Measurements from ENCODE around the gene CCDC188. TPM values are rescaled to one million over a fixed set of nuclear protein-coding genes. Genes with fewer than 3 reads are reported as not detected.
A peak's percentile ranks its signal among the peaks of the same experiment; 100 is the strongest.

The CCDC188 gene
- total RNA-seq, 2 experiments from 2014 or later = not detected

- TF ChIP-seq, protein P1, sequence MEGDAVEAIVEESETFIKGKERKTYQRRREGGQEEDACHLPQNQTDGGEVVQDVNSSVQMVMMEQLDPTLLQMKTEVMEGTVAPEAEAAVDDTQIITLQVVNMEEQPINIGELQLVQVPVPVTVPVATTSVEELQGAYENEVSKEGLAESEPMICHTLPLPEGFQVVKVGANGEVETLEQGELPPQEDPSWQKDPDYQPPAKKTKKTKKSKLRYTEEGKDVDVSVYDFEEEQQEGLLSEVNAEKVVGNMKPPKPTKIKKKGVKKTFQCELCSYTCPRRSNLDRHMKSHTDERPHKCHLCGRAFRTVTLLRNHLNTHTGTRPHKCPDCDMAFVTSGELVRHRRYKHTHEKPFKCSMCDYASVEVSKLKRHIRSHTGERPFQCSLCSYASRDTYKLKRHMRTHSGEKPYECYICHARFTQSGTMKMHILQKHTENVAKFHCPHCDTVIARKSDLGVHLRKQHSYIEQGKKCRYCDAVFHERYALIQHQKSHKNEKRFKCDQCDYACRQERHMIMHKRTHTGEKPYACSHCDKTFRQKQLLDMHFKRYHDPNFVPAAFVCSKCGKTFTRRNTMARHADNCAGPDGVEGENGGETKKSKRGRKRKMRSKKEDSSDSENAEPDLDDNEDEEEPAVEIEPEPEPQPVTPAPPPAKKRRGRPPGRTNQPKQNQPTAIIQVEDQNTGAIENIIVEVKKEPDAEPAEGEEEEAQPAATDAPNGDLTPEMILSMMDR (IDR thresholded peaks at IDR 0.05) = no peak
- H3K27me3 ChIP-seq (ENCODE audit: control insufficient read depth in 1 of 2, insufficient read depth in 2 of 2, low read length in 2 of 2) = no peaks in the 10 kb centered on the region
- H3K9me3 ChIP-seq (ENCODE audit: control insufficient read depth in 1 of 2, insufficient read depth in 1 of 2, low read length in 2 of 2) = no peaks in the 10 kb centered on the region
- no peak overlapping the region for H3K27ac ChIP-seq (ENCODE audit: low read depth in 1 of 2, low read length in 2 of 2)
- intact Hi-C loops (cut with DNase I, micrococcal nuclease) = no loop called here
- H3K4me3 ChIP-seq (ENCODE audit: low read length) = no peak overlapping the region
- ChIA-PET CTCF (interaction anchor here (0.6 to 1.3 kb wide), 2 partner anchors 24 to 164 kb away, joined by 3 read pairs; no protein-coding TSS in a partner anchor), POLR2A (no interaction called here)
- DNase-seq (no peak), ATAC-seq (ENCODE audit: poor library complexity) (no peak)
- H3K36me3 Mint-ChIP-seq (ENCODE audit: low read depth) = peaks cover 3% of the 10 kb centered on the region
- H3K4me1 Mint-ChIP-seq (ENCODE audit: low read depth) = peaks cover 33% of the 10 kb centered on the region
- H3K9me3 Mint-ChIP-seq = no peaks in the 10 kb centered on the region
- H3K4me1 ChIP-seq (ENCODE audit: insufficient read depth, low read length) = peaks cover 56% of the 10 kb centered on the region
- no peak overlapping the region for H3K27ac Mint-ChIP-seq
- H3K36me3 ChIP-seq (ENCODE audit: insufficient read depth, low read length) = peaks cover 7% of the 10 kb centered on the region
- no peaks in the 10 kb centered on the region for H3K27me3 Mint-ChIP-seq
- peak overlapping the region; percentile 25 for H3K4me3 Mint-ChIP-seq
Observed at GRCh38 chr22:20135265-20135664, 15.6 kb downstream of the CCDC188 start.

DNA sequence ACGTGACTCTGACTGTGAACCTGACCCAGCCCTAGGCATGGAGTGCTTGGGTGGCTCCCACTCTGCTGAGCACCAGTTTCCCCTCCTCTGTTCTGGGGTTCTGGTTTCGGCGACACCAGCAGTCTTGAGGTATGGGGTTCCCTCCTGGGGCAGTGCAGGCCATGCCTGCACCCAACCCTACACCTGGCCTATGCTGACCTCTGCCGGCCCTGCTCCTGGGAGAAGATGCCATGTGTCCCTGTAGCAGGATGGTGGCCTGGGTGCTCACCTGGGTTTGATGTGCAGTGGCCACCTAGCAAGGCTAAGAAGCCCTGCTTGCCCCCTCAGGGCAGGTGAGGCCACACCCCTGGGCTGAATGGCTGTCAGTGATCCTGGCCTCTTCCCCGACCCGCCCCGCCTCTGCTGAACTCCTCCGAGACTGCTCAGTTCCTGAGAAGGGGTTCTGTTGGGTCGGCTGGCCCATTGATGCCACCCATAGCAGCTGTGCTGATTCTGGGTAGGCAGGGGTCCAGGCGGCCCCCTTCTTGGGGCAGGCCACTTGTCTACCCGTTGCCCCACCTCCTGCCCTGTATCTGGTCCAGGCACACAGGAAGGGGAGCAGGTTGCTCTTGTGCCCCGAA is 16.8 kb downstream of the CCDC188 start:
- intact Hi-C loops (cut with DNase I, micrococcal nuclease) = loop anchor here in 1 of 2 experiments (5.0 kb wide), 1 partner anchor 73 kb away; no protein-coding TSS in a partner anchor
- Histone ChIP-seq H3K27ac (ENCODE audit: low read depth in 1 of 2, low read length in 2 of 2) (no peak overlapping the region), H3K27me3 (ENCODE audit: control insufficient read depth in 1 of 2, insufficient read depth in 2 of 2, low read length in 2 of 2) (no peaks in the 10 kb centered on the region), H3K9me3 (ENCODE audit: control insufficient read depth in 1 of 2, insufficient read depth in 1 of 2, low read length in 2 of 2) (no peaks in the 10 kb centered on the region), H3K4me3 (ENCODE audit: low read length) (no peak overlapping the region), H3K36me3 (ENCODE audit: insufficient read depth, low read length) (no peaks in the 10 kb centered on the region), H3K4me1 (ENCODE audit: insufficient read depth, low read length) (peaks cover 67% of the 10 kb centered on the region)
- POLR2A ChIA-PET = no interaction called here
- TF ChIP-seq, protein P1 (IDR thresholded peaks at IDR 0.05) = no peak
- H3K36me3 Mint-ChIP-seq (ENCODE audit: low read depth) = no peaks in the 10 kb centered on the region
- H3K9me3 Mint-ChIP-seq = no peaks in the 10 kb centered on the region
- H3K27me3 Mint-ChIP-seq = no peaks in the 10 kb centered on the region
- ATAC-seq (ENCODE audit: poor library complexity) (no peak), DNase-seq (no peak)
- CTCF ChIA-PET = no interaction called here
- H3K4me3 Mint-ChIP-seq = peak overlapping the region; percentile 86
- H3K4me1 Mint-ChIP-seq (ENCODE audit: low read depth) = peaks cover 41% of the 10 kb centered on the region
- H3K27ac Mint-ChIP-seq = no peak overlapping the region

DNA sequence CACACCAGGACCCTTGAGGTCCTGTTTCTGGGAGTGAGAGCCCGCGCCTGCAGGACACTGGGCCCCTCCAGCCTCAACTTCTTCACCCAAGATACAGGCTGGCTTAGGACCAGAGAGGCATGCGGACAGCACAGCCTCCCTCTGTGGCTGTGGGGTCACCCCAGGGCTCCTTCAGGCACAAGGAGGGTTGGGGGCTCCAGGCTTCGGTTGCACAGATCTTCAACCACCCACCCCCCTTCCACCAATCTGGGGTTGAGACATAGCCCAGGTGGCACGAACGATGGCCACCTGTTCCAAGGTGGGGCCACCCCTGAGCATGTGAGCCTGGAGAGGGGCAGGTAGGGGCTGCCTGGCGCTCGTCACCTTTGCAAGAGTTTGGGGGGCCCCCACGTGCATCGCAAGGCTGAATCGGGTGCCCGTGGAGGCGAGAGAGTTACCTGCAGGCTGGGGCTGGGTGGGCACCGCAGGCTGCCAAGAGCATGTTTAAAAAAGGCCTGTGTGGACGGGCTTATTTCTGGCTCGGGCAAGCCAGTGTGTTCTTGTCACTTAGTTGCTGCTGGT is 18.1 kb downstream of the CCDC188 start:
- DNase-seq = no peak
- intact Hi-C loops (cut with DNase I, micrococcal nuclease) = loop anchor here in 1 of 2 experiments (5.0 kb wide), 1 partner anchor 75 kb away; no protein-coding TSS in a partner anchor
- Mint-ChIP-seq H3K4me3 (peak overlapping the region; percentile 86), H3K36me3 (ENCODE audit: low read depth) (peaks cover 5% of the 10 kb centered on the region), H3K27ac (peak overlapping the region; percentile 51), H3K9me3 (no peaks in the 10 kb centered on the region), H3K4me1 (ENCODE audit: low read depth) (peaks cover 37% of the 10 kb centered on the region), H3K27me3 (no peaks in the 10 kb centered on the region)
- CTCF ChIA-PET = no interaction called here
- Histone ChIP-seq H3K4me1 (ENCODE audit: insufficient read depth, low read length) (peaks cover 65% of the 10 kb centered on the region), H3K9me3 (ENCODE audit: control insufficient read depth in 1 of 2, insufficient read depth in 1 of 2, low read length in 2 of 2) (no peaks in the 10 kb centered on the region), H3K27me3 (ENCODE audit: control insufficient read depth in 1 of 2, insufficient read depth in 2 of 2, low read length in 2 of 2) (no peaks in the 10 kb centered on the region), H3K4me3 (ENCODE audit: low read length) (peak overlapping the region; percentile 68), H3K36me3 (ENCODE audit: insufficient read depth, low read length) (no peaks in the 10 kb centered on the region), H3K27ac (ENCODE audit: low read depth in 1 of 2, low read length in 2 of 2) (no peak overlapping the region)
- no peak for ATAC-seq (ENCODE audit: poor library complexity)
- TF ChIP-seq, protein P1 (IDR thresholded peaks at IDR 0.05) = no peak
- POLR2A ChIA-PET = no interaction called here

Measured in CD4-positive, alpha-beta T cell (primary cell).